ENCODE measurements around the gene EPHB3. TPM values are rescaled to one million over a fixed set of nuclear protein-coding genes. Genes with fewer than 3 reads are reported as not detected.

Gene EPHB3
- polyA plus RNA-seq, 1 of the 3 experiments (the other 2 are of a cell fraction), result 4.2 TPM

DNA sequence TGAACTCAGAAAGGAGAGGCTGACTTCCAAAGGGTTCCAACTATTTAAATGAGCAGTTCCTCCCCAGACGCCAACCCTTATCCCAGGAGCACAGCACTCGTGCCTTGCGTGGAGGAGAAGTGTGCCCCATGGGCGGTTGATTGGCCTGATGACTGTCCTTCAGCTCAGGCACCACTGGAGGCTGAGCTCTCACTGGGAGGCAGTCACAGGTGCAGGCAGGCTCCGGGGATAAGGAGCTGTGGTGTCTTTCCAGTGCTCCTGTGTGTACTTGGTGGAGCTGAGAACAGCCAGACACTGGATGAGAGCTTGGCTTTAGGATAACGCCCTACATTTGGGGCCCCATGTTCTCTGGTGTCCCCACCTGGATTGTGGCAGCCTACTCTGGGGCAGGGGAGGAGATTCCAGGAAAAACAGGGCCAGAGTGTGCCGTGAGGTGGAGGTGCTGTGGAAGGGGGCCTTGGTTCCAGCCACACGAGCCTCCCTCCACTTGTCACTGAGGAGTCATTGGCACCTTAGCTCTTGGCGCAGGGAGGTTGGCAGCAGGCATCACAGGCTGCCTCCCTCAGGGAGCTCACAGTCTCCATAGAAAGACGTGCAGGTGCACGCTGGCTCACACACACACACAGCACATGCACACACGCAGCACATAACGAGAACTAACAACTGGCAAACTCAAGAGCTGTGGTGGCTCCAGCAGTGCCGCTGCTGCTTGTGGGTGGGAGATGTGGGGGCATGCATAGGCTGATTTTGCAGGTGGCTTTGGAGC lies 22.7 kb upstream of the EPHB3 start:
- Histone ChIP-seq H3K4me3 (ENCODE audit: low read depth in 2 of 2, low read length in 1 of 2) (no peak overlapping the region), H2AFZ (ENCODE audit: low read depth) (no peak overlapping the region), H3K27ac (ENCODE audit: low read depth in 2 of 2, low read length in 1 of 2) (no peak overlapping the region), H3F3A (replicated peaks; ENCODE audit: insufficient read depth) (peaks cover 3% of the 10 kb centered on the region), H3K4me2 (no peak overlapping the region), H3K9ac (no peak overlapping the region), H3K4me1 (ENCODE audit: control insufficient read depth in 1 of 2, insufficient read depth in 2 of 2, low read depth in 1 of 2, low read length in 1 of 2) (peaks cover 0 to 2% of the 10 kb centered on the region in 2 experiments; a peak in 1 of 4 replicates), H3K27me3 (ENCODE audit: insufficient read depth) (peaks cover 69% of the 10 kb centered on the region), H3K9me2 (no peaks in the 10 kb centered on the region), H4K20me1 (ENCODE audit: insufficient read depth) (no peaks in the 10 kb centered on the region), H3K36me3 (replicated peaks in 1 of 2; ENCODE audit: control insufficient read depth in 1 of 2, insufficient read depth in 2 of 2, low read length in 1 of 2) (no peaks in the 10 kb centered on the region), H3K9me3 (no peaks in the 10 kb centered on the region), H3K79me2 (ENCODE audit: insufficient read depth) (no peaks in the 10 kb centered on the region)
- ChIA-PET POLR2A (no interaction called here), CTCF (interaction anchor here (1.4 to 11.7 kb wide), 4 partner anchors 9 to 168 kb away, joined by 4 to 165 read pairs (median 39); partner anchors contain the start of gene EPHB3)
- no peak for DNase-seq
- WGBS (ENCODE audit: low lambda C conversion rate), result 61% methylated on average over 8 of the region's 14 CpGs
- TF ChIP-seq, protein P1, sequence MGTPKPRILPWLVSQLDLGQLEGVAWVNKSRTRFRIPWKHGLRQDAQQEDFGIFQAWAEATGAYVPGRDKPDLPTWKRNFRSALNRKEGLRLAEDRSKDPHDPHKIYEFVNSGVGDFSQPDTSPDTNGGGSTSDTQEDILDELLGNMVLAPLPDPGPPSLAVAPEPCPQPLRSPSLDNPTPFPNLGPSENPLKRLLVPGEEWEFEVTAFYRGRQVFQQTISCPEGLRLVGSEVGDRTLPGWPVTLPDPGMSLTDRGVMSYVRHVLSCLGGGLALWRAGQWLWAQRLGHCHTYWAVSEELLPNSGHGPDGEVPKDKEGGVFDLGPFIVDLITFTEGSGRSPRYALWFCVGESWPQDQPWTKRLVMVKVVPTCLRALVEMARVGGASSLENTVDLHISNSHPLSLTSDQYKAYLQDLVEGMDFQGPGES (IDR thresholded peaks at IDR 0.05; ENCODE audit: low read depth, low read length), result no peak
- no peak for TF ChIP-seq TEAD4 (IDR thresholded peaks at IDR 0.05; ENCODE audit: borderline replicate concordance, insufficient read depth)
- TF ChIP-seq FOXM1 (IDR thresholded peaks at IDR 0.05; ENCODE audit: low read depth), result no peak
- no peak for TF ChIP-seq SMC3 (IDR thresholded peaks at IDR 0.05; ENCODE audit: low read depth, low read length)
- no peak for TF ChIP-seq JUND (IDR thresholded peaks at IDR 0.05)
- TF ChIP-seq, protein P2, sequence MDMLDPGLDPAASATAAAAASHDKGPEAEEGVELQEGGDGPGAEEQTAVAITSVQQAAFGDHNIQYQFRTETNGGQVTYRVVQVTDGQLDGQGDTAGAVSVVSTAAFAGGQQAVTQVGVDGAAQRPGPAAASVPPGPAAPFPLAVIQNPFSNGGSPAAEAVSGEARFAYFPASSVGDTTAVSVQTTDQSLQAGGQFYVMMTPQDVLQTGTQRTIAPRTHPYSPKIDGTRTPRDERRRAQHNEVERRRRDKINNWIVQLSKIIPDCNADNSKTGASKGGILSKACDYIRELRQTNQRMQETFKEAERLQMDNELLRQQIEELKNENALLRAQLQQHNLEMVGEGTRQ (IDR thresholded peaks at IDR 0.05; ENCODE audit: borderline replicate concordance, low read depth, low read length), result no peak
- TF ChIP-seq, protein P3, sequence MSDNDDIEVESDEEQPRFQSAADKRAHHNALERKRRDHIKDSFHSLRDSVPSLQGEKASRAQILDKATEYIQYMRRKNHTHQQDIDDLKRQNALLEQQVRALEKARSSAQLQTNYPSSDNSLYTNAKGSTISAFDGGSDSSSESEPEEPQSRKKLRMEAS (IDR thresholded peaks at IDR 0.05; ENCODE audit: low read depth), result no peak
- TF ChIP-seq FOSL2 (IDR thresholded peaks at IDR 0.05; ENCODE audit: borderline replicate concordance, low read depth), result no peak
- no peak for TF ChIP-seq EZH2phosphoT487 (IDR thresholded peaks at IDR 0.05; ENCODE audit: borderline replicate concordance, low read depth)

DNA sequence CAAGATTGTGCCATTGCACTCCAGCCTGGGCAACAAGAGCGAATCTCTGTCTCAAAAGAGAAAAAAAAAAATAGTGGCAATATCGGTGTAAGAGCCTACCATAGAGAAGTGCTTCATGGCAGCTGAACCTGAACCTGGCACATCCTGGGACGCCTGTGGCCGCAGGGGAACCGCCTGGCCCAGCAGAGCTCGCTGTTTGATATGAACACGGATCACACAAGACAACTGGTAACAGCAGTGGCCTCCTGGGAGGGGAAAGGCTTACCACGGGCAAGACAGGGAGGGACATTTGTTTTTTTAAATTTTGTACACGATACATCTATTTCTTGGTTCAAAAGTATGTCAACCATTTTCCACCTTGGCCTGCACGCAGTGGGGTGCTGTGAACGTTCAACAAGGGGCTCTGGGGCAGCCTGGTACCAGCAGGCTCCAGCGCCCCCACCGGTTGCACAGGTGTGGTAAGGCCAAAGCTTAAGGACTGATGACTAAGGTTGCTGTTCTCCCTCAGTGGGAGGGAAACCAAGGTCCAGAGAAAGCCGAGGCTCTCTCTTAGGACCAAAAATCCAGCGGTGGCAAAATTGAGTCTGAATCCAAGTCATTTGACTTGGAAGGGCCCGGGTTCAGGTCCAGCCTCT lies 21.7 kb upstream of the EPHB3 start:
- Histone ChIP-seq H3K9me2 (no peaks in the 10 kb centered on the region), H3K27me3 (ENCODE audit: insufficient read depth) (peaks cover 61% of the 10 kb centered on the region), H3F3A (replicated peaks; ENCODE audit: insufficient read depth) (peaks cover 5% of the 10 kb centered on the region), H3K9me3 (no peaks in the 10 kb centered on the region), H3K4me2 (no peak overlapping the region), H3K36me3 (replicated peaks in 1 of 2; ENCODE audit: control insufficient read depth in 1 of 2, insufficient read depth in 2 of 2, low read length in 1 of 2) (no peaks in the 10 kb centered on the region), H2AFZ (ENCODE audit: low read depth) (no peak overlapping the region), H3K27ac (ENCODE audit: low read depth in 2 of 2, low read length in 1 of 2) (no peak overlapping the region), H3K4me1 (ENCODE audit: control insufficient read depth in 1 of 2, insufficient read depth in 2 of 2, low read depth in 1 of 2, low read length in 1 of 2) (peaks cover 0 to 4% of the 10 kb centered on the region in 2 experiments; a peak in 1 of 4 replicates), H3K4me3 (ENCODE audit: low read depth in 2 of 2, low read length in 1 of 2) (no peak overlapping the region), H4K20me1 (ENCODE audit: insufficient read depth) (no peaks in the 10 kb centered on the region), H3K9ac (no peak overlapping the region), H3K79me2 (ENCODE audit: insufficient read depth) (no peaks in the 10 kb centered on the region)
- ChIA-PET POLR2A (interaction anchor here (0.7 kb wide), 1 partner anchor 169 kb away, joined by 3 read pairs; no protein-coding TSS in a partner anchor), CTCF (interaction anchor here (0.6 to 11.7 kb wide), 8 partner anchors 10 to 187 kb away, joined by 3 to 165 read pairs (median 8); no protein-coding TSS in a partner anchor)
- no peak for DNase-seq
- WGBS (ENCODE audit: low lambda C conversion rate), result 61% methylated on average over 16 of the region's 16 CpGs
- TF ChIP-seq ELF1 (IDR thresholded peaks at IDR 0.05), result no peak
- TF ChIP-seq EZH2phosphoT487 (IDR thresholded peaks at IDR 0.05; ENCODE audit: borderline replicate concordance, low read depth), result no peak
- TF ChIP-seq, protein P1 (IDR thresholded peaks at IDR 0.05; ENCODE audit: low read depth, low read length), result no peak
- TF ChIP-seq, protein P4, sequence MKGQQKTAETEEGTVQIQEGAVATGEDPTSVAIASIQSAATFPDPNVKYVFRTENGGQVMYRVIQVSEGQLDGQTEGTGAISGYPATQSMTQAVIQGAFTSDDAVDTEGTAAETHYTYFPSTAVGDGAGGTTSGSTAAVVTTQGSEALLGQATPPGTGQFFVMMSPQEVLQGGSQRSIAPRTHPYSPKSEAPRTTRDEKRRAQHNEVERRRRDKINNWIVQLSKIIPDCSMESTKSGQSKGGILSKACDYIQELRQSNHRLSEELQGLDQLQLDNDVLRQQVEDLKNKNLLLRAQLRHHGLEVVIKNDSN (IDR thresholded peaks at IDR 0.05; ENCODE audit: borderline replicate concordance, low read depth), result no peak
- TF ChIP-seq, protein P3 (IDR thresholded peaks at IDR 0.05; ENCODE audit: low read depth), result no peak
- no peak for TF ChIP-seq PBX3 (IDR thresholded peaks at IDR 0.05)
- no peak for TF ChIP-seq EP300 (IDR thresholded peaks at IDR 0.05; ENCODE audit: borderline replicate concordance in 1 of 2, low read depth in 1 of 2, low read length in 1 of 2)
- no peak for TF ChIP-seq NFIC (IDR thresholded peaks at IDR 0.05; ENCODE audit: borderline replicate concordance)
- TF ChIP-seq CHD2 (IDR thresholded peaks at IDR 0.05; ENCODE audit: low read length, partially characterized antibody), result no peak
- TF ChIP-seq RCOR1 (IDR thresholded peaks at IDR 0.05; ENCODE audit: low read length), result no peak
- no peak for TF ChIP-seq RFX5 (IDR thresholded peaks at IDR 0.05; ENCODE audit: low read length)
- no peak for TF ChIP-seq RAD21 (IDR thresholded peaks at IDR 0.05; ENCODE audit: low read length)
- TF ChIP-seq NRF1 (IDR thresholded peaks at IDR 0.05; ENCODE audit: low read depth, low read length), result no peak
- TF ChIP-seq FOXM1 (IDR thresholded peaks at IDR 0.05; ENCODE audit: low read depth), result no peak

Measured in SK-N-SH (cell line).